NCI-H345 treated with DMSO at 0.1 percent for 48 hours (cell line): ENCODE measurements around the gene SUN1.

ENCODE experiments used
- DNase-seq: peaks from one replicate; lab custom pipeline; 2025; ENCODE audit not compliant: unreplicated experiment; lab: John Stamatoyannopoulos, UW

Gene SUN1

GRCh38 chr7:902996-903395 lies 70.7 kb downstream of the SUN1 start:
- no peak for DNase-seq

GRCh38 chr7:903921-904755 lies 71.9 kb downstream of the SUN1 start:
- DNase-seq = no peak

GRCh38 chr7:904847-905246 lies 72.6 kb downstream of the SUN1 start:
- no peak for DNase-seq

- no peak for DNase-seq
Observed at GRCh38 chr7:906776-907157, 74.5 kb downstream of the SUN1 start.

- DNase-seq = no peak
Observed at GRCh38 chr7:907158-907980, 75.1 kb downstream of the SUN1 start.

- DNase-seq = no peak
Observed at GRCh38 chr7:908159-908581, 75.9 kb downstream of the SUN1 start.

GRCh38 chr7:908591-909357 lies 76.5 kb downstream of the SUN1 start:
- peak; percentile 12 for DNase-seq

- no peak for DNase-seq
Observed at GRCh38 chr7:909358-910329, 77.4 kb downstream of the SUN1 start.

- DNase-seq = no peak
Observed at GRCh38 chr7:910441-910861, 78.2 kb downstream of the SUN1 start.

- no peak for DNase-seq
Observed at GRCh38 chr7:910931-911431, 78.7 kb downstream of the SUN1 start.

- no peak for DNase-seq
Observed at GRCh38 chr7:911791-912480, 79.7 kb downstream of the SUN1 start.

GRCh38 chr7:913736-914520 lies 81.7 kb downstream of the SUN1 start:
- no peak for DNase-seq

- DNase-seq = no peak
Observed at GRCh38 chr7:914521-915194, 82.4 kb downstream of the SUN1 start.

- no peak for DNase-seq
Observed at GRCh38 chr7:915291-916218, 83.3 kb downstream of the SUN1 start.

- DNase-seq = peak; percentile 24
Observed at GRCh38 chr7:916291-916941, 84.1 kb downstream of the SUN1 start.

- DNase-seq = no peak
Observed at GRCh38 chr7:917255-918117, 85.2 kb downstream of the SUN1 start.
